Measurements from ENCODE around the gene SPEN. TPM values are rescaled to one million over a fixed set of nuclear protein-coding genes. Genes with fewer than 3 reads are reported as not detected.
A peak's percentile ranks its signal among the peaks of the same experiment; 100 is the strongest.

Gene SPEN
- total and polyA plus RNA-seq, 9 of the 15 experiments (the other 6 are each of a cell fraction or from before 2014, with no cell fraction given), result 5.7 to 87.5 (median 27.2) TPM

GRCh38 chr1:15849775-15850324 is 2.3 kb downstream of the SPEN start (continued):
- peak; percentile 39; the same call in 1 of the 2 replicates for TF ChIP-seq USF1 (CRISPR knock-in tag; IDR thresholded peaks at IDR 0.05)
- no peak for TF ChIP-seq OTX1 (CRISPR knock-in tag; IDR thresholded peaks at IDR 0.05)
- TF ChIP-seq, protein P1, sequence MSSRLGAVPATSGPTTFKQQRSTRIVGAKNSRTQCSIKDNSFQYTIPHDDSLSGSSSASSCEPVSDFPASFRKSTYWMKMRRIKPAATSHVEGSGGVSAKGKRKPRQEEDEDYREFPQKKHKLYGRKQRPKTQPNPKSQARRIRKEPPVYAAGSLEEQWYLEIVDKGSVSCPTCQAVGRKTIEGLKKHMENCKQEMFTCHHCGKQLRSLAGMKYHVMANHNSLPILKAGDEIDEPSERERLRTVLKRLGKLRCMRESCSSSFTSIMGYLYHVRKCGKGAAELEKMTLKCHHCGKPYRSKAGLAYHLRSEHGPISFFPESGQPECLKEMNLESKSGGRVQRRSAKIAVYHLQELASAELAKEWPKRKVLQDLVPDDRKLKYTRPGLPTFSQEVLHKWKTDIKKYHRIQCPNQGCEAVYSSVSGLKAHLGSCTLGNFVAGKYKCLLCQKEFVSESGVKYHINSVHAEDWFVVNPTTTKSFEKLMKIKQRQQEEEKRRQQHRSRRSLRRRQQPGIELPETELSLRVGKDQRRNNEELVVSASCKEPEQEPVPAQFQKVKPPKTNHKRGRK (tag; IDR thresholded peaks at IDR 0.05), result no peak
- no peak for TF ChIP-seq RBM22 (IDR thresholded peaks at IDR 0.05; ENCODE audit: low read depth, low read length, poor library complexity, severe bottlenecking)
- TF ChIP-seq TCF3 (CRISPR knock-in tag; IDR thresholded peaks at IDR 0.05), result no peak
- TF ChIP-seq, protein P2, sequence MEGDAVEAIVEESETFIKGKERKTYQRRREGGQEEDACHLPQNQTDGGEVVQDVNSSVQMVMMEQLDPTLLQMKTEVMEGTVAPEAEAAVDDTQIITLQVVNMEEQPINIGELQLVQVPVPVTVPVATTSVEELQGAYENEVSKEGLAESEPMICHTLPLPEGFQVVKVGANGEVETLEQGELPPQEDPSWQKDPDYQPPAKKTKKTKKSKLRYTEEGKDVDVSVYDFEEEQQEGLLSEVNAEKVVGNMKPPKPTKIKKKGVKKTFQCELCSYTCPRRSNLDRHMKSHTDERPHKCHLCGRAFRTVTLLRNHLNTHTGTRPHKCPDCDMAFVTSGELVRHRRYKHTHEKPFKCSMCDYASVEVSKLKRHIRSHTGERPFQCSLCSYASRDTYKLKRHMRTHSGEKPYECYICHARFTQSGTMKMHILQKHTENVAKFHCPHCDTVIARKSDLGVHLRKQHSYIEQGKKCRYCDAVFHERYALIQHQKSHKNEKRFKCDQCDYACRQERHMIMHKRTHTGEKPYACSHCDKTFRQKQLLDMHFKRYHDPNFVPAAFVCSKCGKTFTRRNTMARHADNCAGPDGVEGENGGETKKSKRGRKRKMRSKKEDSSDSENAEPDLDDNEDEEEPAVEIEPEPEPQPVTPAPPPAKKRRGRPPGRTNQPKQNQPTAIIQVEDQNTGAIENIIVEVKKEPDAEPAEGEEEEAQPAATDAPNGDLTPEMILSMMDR (IDR thresholded peaks at IDR 0.05 in 2 of 3, conservative IDR thresholded peaks at IDR 0.05 in 1 of 3; ENCODE audit: insufficient read depth in 2 of 3, low read depth in 1 of 3, low read length in 3 of 3), result no peak
- TF ChIP-seq, protein P3, sequence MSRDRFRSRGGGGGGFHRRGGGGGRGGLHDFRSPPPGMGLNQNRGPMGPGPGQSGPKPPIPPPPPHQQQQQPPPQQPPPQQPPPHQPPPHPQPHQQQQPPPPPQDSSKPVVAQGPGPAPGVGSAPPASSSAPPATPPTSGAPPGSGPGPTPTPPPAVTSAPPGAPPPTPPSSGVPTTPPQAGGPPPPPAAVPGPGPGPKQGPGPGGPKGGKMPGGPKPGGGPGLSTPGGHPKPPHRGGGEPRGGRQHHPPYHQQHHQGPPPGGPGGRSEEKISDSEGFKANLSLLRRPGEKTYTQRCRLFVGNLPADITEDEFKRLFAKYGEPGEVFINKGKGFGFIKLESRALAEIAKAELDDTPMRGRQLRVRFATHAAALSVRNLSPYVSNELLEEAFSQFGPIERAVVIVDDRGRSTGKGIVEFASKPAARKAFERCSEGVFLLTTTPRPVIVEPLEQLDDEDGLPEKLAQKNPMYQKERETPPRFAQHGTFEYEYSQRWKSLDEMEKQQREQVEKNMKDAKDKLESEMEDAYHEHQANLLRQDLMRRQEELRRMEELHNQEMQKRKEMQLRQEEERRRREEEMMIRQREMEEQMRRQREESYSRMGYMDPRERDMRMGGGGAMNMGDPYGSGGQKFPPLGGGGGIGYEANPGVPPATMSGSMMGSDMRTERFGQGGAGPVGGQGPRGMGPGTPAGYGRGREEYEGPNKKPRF (IDR thresholded peaks at IDR 0.05; ENCODE audit: low read depth, low read length), result no peak
- peak in 1 of 2 experiments; percentile 21; a peak in 2 of 4 replicates for TF ChIP-seq TRIM24 (IDR thresholded peaks at IDR 0.05)
- no peak for TF ChIP-seq PURB (CRISPR knock-in tag; IDR thresholded peaks at IDR 0.05; ENCODE audit: low read depth)
- TF ChIP-seq, protein P4, sequence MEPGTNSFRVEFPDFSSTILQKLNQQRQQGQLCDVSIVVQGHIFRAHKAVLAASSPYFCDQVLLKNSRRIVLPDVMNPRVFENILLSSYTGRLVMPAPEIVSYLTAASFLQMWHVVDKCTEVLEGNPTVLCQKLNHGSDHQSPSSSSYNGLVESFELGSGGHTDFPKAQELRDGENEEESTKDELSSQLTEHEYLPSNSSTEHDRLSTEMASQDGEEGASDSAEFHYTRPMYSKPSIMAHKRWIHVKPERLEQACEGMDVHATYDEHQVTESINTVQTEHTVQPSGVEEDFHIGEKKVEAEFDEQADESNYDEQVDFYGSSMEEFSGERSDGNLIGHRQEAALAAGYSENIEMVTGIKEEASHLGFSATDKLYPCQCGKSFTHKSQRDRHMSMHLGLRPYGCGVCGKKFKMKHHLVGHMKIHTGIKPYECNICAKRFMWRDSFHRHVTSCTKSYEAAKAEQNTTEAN (CRISPR knock-in tag; IDR thresholded peaks at IDR 0.05), result no peak
- TF ChIP-seq DIDO1 (tag; IDR thresholded peaks at IDR 0.05; ENCODE audit: low read depth), result no peak; the same call in 1 of the 2 replicates
- TF ChIP-seq ZNF197 (CRISPR knock-in tag; IDR thresholded peaks at IDR 0.05; ENCODE audit: low read depth), result no peak
- TF ChIP-seq, protein P5, sequence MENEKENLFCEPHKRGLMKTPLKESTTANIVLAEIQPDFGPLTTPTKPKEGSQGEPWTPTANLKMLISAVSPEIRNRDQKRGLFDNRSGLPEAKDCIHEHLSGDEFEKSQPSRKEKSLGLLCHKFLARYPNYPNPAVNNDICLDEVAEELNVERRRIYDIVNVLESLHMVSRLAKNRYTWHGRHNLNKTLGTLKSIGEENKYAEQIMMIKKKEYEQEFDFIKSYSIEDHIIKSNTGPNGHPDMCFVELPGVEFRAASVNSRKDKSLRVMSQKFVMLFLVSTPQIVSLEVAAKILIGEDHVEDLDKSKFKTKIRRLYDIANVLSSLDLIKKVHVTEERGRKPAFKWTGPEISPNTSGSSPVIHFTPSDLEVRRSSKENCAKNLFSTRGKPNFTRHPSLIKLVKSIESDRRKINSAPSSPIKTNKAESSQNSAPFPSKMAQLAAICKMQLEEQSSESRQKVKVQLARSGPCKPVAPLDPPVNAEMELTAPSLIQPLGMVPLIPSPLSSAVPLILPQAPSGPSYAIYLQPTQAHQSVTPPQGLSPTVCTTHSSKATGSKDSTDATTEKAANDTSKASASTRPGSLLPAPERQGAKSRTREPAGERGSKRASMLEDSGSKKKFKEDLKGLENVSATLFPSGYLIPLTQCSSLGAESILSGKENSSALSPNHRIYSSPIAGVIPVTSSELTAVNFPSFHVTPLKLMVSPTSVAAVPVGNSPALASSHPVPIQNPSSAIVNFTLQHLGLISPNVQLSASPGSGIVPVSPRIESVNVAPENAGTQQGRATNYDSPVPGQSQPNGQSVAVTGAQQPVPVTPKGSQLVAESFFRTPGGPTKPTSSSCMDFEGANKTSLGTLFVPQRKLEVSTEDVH (IDR thresholded peaks at IDR 0.05; ENCODE audit: low read depth, partially characterized antibody), result no peak
- TF ChIP-seq, protein P6, sequence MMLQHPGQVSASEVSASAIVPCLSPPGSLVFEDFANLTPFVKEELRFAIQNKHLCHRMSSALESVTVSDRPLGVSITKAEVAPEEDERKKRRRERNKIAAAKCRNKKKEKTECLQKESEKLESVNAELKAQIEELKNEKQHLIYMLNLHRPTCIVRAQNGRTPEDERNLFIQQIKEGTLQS (IDR thresholded peaks at IDR 0.05), result no peak
- TF ChIP-seq, protein P6 (CRISPR knock-in tag; conservative IDR thresholded peaks at IDR 0.05), result 0 out of 2 replicates have a peak, but pooled peaks have one; percentile 10

All from K562 (cell line).